ENCODE results near the gene RAD51B.

The RAD51B gene

DNA sequence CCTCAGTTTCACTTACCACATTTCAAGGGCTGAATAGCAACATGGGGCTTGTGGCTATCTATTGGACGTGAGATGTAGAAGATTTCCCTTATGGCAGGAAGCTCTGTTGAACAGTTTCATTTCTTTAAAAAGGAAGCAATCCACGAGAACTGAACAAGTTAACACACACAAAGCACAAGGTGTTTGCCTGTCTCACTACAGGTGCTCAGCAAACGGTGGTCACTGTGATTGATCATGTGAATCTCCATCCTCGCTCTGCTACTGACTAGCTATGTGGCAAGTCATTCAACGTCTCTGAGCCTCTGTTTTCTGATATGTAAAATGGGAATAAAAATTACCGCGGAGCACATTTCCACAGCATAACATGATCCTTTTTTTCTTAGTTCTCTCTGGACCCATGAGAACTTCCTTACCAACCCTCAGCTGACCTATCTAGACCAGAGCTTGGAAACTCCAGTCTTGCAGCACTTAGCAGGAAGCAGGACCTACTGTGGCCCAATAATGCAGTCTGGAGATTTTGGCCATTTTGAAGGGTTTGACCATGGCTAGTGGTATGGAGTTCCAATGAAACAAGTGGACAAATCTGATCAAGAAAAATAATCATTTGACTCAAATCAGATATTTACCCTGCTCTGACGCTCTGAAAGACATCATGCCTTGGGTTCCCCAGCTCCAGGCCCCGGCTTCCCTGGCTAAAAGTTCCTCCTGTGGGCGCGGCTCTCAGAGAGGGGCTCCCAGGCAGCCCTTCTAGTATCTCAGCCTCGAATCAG lies 694.4 kb downstream of the RAD51B start:
- peaks cover 61% of the 10 kb centered on the region for H3K4me1 ChIP-seq (ENCODE audit: control insufficient read depth, insufficient read depth, low read length)
- H3K27me3 ChIP-seq (replicated peaks; ENCODE audit: control insufficient read depth, insufficient read depth, low read length) = no peaks in the 10 kb centered on the region
- H3K4me3 ChIP-seq (ENCODE audit: low read length) = no peak overlapping the region
- H3K9me3 ChIP-seq (ENCODE audit: control insufficient read depth, low read length) = no peaks in the 10 kb centered on the region
- no peaks in the 10 kb centered on the region for H3K36me3 ChIP-seq (ENCODE audit: control insufficient read depth, insufficient read depth, low read length, severe bottlenecking)
- H3K9ac ChIP-seq (ENCODE audit: low read length) = no peak overlapping the region
- DNase-seq (ENCODE audit: low read depth) = no peak

DNA sequence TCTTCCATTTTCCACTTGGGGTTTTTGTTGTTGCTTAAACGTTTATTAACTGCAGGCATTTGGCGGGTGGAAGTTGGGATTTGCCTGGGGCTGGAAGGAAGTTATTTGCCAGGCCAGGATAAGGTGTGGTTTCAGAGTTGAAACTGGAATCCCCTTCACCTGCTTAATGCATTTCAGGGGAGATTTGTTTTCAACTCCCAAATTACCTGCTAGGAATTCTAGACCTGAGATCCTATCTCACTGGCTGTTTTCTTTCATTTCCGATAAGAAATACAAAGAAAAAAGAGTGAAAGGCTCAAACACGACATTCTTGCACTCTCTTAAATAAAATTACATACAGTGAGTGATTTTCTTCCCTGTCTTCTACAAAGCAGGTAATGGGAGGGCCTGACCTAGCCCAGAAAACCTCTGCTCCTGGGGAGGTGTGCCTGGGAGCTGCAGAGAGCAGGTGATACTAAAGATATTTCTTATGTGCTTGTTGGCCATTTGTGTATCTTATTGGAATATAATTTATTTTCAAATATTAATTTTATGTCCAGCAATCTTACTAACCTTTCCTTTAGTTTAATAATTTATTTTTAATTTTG lies 695.1 kb downstream of the RAD51B start:
- Histone ChIP-seq H3K9ac (ENCODE audit: low read length) (no peak overlapping the region), H3K4me1 (ENCODE audit: control insufficient read depth, insufficient read depth, low read length) (peaks cover 65% of the 10 kb centered on the region), H3K4me3 (ENCODE audit: low read length) (no peak overlapping the region), H3K27me3 (replicated peaks; ENCODE audit: control insufficient read depth, insufficient read depth, low read length) (no peaks in the 10 kb centered on the region), H3K9me3 (ENCODE audit: control insufficient read depth, low read length) (no peaks in the 10 kb centered on the region), H3K36me3 (ENCODE audit: control insufficient read depth, insufficient read depth, low read length, severe bottlenecking) (no peaks in the 10 kb centered on the region)
- DNase-seq (ENCODE audit: low read depth) = no peak

- Histone ChIP-seq H3K4me1 (ENCODE audit: control insufficient read depth, insufficient read depth, low read length) (peaks cover 58% of the 10 kb centered on the region), H3K27me3 (replicated peaks; ENCODE audit: control insufficient read depth, insufficient read depth, low read length) (no peaks in the 10 kb centered on the region), H3K36me3 (ENCODE audit: control insufficient read depth, insufficient read depth, low read length, severe bottlenecking) (no peaks in the 10 kb centered on the region), H3K9ac (ENCODE audit: low read length) (peak overlapping the region; percentile 58), H3K4me3 (ENCODE audit: low read length) (peak overlapping the region; percentile 67), H3K9me3 (ENCODE audit: control insufficient read depth, low read length) (no peaks in the 10 kb centered on the region)
- no peak for DNase-seq (ENCODE audit: low read depth)
Observed at GRCh38 chr14:68516342-68516741, 696.8 kb downstream of the RAD51B start.

GRCh38 chr14:68518166-68518565 lies 698.6 kb downstream of the RAD51B start:
- Histone ChIP-seq H3K36me3 (ENCODE audit: control insufficient read depth, insufficient read depth, low read length, severe bottlenecking) (no peaks in the 10 kb centered on the region), H3K4me3 (ENCODE audit: low read length) (no peak overlapping the region), H3K27me3 (replicated peaks; ENCODE audit: control insufficient read depth, insufficient read depth, low read length) (no peaks in the 10 kb centered on the region), H3K9ac (ENCODE audit: low read length) (no peak overlapping the region), H3K4me1 (ENCODE audit: control insufficient read depth, insufficient read depth, low read length) (peaks cover 64% of the 10 kb centered on the region), H3K9me3 (ENCODE audit: control insufficient read depth, low read length) (no peaks in the 10 kb centered on the region)
- DNase-seq (ENCODE audit: low read depth) = no peak

DNA sequence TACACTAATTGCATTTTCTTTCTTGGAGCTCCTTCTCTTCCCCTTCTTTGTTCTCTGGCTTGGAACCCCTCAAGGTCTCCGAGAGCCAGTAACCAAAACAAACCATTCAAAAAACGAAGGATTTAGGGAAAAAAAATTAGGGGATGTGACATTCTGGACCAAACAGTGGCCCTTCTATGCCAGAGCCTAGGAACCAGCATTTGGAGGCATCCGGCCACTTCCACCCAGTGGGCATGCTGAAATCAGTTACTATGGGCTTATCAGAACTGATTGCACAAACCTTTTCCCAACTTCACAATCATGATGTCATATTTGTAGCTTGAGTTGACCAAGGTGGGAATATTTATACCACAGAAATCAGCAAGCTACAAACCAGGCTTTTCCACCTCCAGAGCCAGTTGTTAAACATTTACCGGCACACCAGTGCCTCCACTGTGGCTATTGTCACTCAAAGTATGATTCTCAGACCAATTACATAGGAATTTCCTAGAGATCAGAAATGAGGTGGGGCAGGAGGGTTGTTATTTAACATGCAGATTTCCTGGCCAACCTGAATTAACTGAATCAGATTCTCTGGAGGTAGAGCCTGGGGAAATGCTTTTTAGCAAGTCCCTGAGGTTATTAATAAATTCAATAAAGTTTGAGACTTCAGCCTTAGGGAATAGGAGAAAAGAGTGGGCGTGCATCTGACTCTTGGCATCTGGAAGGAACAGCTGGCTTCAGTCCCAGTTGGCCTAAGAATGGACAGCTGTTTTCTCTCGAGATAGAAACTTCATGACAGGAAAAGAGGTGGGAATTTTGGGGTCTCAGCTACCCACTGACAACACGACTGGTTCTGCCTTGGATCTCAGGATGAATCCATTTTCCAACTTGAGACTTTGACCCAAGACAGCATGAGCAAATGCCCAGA lies 699.4 kb downstream of the RAD51B start:
- no peaks in the 10 kb centered on the region for H3K9me3 ChIP-seq (ENCODE audit: control insufficient read depth, low read length)
- H3K27me3 ChIP-seq (replicated peaks; ENCODE audit: control insufficient read depth, insufficient read depth, low read length) = no peaks in the 10 kb centered on the region
- H3K4me3 ChIP-seq (ENCODE audit: low read length) = peak overlapping the region; percentile 16
- no peak overlapping the region for H3K9ac ChIP-seq (ENCODE audit: low read length)
- peak; percentile 37 for DNase-seq (ENCODE audit: low read depth)
- H3K4me1 ChIP-seq (ENCODE audit: control insufficient read depth, insufficient read depth, low read length) = peaks cover 72% of the 10 kb centered on the region
- H3K36me3 ChIP-seq (ENCODE audit: control insufficient read depth, insufficient read depth, low read length, severe bottlenecking) = no peaks in the 10 kb centered on the region

DNA sequence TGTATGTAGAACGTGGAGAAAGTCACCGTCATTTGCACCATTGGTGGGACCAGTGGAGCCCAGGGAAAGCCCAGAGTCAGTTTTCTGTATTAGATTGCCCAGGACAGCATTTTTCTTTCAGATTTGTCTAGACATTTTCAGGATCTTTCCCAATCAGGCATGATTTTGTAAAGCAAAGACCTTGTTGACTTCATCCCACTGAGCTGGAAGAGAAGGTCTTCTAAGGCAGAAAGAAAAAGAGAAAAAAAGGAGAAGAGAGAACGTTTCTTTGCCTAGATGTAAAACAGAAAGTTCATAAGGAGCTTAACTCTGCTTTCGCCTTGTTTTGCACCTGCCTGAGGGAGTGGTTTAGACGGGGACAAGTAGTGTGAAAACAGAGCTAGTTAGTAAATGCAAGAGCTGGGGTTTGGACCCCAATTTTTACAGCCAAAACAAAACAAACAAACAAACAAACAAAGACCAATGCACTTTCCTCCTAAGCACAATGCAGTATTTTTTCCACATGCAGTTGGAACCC lies 700.1 kb downstream of the RAD51B start:
- Histone ChIP-seq H3K27me3 (replicated peaks; ENCODE audit: control insufficient read depth, insufficient read depth, low read length) (no peaks in the 10 kb centered on the region), H3K4me3 (ENCODE audit: low read length) (peak overlapping the region; percentile 16), H3K4me1 (ENCODE audit: control insufficient read depth, insufficient read depth, low read length) (peaks cover 79% of the 10 kb centered on the region), H3K9me3 (ENCODE audit: control insufficient read depth, low read length) (no peaks in the 10 kb centered on the region), H3K9ac (ENCODE audit: low read length) (no peak overlapping the region), H3K36me3 (ENCODE audit: control insufficient read depth, insufficient read depth, low read length, severe bottlenecking) (no peaks in the 10 kb centered on the region)
- DNase-seq (ENCODE audit: low read depth) = no peak

DNA sequence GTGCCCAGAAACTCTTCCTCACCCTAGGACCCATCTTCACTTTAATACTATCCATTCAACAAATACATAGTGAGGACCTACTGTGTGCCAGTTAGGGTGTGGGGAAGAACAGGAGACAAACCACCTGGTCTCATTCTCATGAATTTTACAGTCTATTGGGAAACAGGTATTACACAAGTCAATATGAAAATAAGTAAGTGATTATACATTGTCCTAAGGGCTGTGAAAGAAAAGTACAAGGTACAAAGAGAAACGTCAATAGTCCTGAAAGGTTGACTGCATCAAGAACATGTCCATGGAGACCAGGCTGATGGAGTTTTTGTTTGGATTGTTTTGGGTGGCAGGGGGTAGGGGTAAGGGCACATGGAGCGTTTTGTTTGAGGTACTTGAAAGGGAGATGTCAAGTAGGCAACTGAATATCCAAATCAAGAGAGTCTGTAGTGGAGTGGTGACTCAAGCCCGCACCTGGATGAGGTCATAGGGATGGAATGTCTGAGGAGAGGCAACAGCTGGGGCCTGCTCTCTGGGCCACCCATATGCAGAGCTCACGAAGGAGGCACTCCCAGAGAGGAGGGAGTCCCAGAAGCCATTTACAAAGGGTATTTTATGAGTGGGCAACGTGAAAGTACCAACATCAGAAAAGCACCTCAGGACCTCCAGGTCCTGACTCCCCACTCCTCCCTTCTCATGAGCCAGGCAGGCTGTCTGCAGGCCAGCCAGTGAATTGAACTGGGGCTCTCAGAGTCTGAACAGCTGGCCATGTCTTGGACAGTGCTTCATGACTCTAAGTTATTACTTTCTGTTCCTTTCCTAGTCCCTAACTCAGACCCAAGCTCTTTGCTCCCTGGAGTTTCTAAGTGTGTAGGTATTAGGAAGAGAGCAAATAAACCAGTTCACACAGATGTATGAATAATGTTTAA lies 701.3 kb downstream of the RAD51B start:
- no peak for DNase-seq (ENCODE audit: low read depth)
- peaks cover 80% of the 10 kb centered on the region for H3K4me1 ChIP-seq (ENCODE audit: control insufficient read depth, insufficient read depth, low read length)
- no peak overlapping the region for H3K4me3 ChIP-seq (ENCODE audit: low read length)
- H3K9ac ChIP-seq (ENCODE audit: low read length) = peak overlapping the region; percentile 65
- no peaks in the 10 kb centered on the region for H3K9me3 ChIP-seq (ENCODE audit: control insufficient read depth, low read length)
- H3K27me3 ChIP-seq (replicated peaks; ENCODE audit: control insufficient read depth, insufficient read depth, low read length) = no peaks in the 10 kb centered on the region
- H3K36me3 ChIP-seq (ENCODE audit: control insufficient read depth, insufficient read depth, low read length, severe bottlenecking) = no peaks in the 10 kb centered on the region

DNA sequence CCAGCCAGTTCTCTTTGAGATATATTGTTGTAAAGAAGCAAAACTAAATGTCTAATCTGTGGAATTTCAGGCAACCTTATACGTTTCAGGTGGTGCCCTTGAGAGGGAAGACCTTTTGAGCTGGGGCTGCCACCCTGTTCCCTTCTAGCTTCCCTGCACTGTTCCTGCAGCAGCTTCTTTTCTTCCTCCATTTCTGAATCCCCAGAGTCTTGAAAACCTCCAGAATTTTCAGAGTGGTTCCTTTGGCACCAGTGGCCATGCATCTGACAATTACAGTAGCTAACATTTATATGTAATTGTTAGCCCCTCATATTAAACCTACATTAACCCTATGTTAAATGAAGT lies 702.0 kb downstream of the RAD51B start:
- Histone ChIP-seq H3K9me3 (ENCODE audit: control insufficient read depth, low read length) (no peaks in the 10 kb centered on the region), H3K36me3 (ENCODE audit: control insufficient read depth, insufficient read depth, low read length, severe bottlenecking) (no peaks in the 10 kb centered on the region), H3K9ac (ENCODE audit: low read length) (peak overlapping the region; percentile 65), H3K4me3 (ENCODE audit: low read length) (no peak overlapping the region), H3K27me3 (replicated peaks; ENCODE audit: control insufficient read depth, insufficient read depth, low read length) (no peaks in the 10 kb centered on the region), H3K4me1 (ENCODE audit: control insufficient read depth, insufficient read depth, low read length) (peaks cover 75% of the 10 kb centered on the region)
- no peak for DNase-seq (ENCODE audit: low read depth)

DNA sequence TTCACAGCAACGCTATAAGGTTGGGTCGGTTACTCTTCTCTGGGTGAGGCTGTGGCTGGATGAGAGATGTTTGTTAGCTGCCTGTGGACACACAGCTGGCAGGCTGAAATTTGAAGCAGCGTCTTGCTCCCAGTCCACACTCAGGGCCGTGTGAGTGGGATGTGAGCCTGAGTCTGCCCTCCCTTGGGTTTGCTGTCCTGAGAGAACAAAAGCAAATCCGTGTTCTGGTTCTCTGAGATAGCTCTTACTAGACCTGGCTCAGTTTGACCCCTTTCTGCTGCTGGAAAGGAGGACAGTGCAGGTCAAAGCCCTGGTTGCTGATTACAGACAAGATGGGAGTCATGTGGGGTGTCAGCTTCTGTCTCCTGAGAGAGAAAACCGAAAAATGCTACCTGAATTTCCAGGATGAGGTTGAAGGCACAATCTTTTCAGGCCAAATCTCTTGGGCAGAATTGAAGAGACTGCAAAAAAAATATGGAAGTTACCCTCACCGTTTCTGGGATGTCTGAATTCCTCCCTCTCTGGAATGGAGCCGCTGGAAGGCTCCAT lies 702.5 kb downstream of the RAD51B start:
- H3K27me3 ChIP-seq (replicated peaks; ENCODE audit: control insufficient read depth, insufficient read depth, low read length) = no peaks in the 10 kb centered on the region
- peaks cover 70% of the 10 kb centered on the region for H3K4me1 ChIP-seq (ENCODE audit: control insufficient read depth, insufficient read depth, low read length)
- H3K4me3 ChIP-seq (ENCODE audit: low read length) = no peak overlapping the region
- no peak for DNase-seq (ENCODE audit: low read depth)
- H3K36me3 ChIP-seq (ENCODE audit: control insufficient read depth, insufficient read depth, low read length, severe bottlenecking) = no peaks in the 10 kb centered on the region
- H3K9ac ChIP-seq (ENCODE audit: low read length) = peak overlapping the region; percentile 65
- H3K9me3 ChIP-seq (ENCODE audit: control insufficient read depth, low read length) = no peaks in the 10 kb centered on the region

- DNase-seq (ENCODE audit: low read depth) = peak; percentile 85
- no peak overlapping the region for H3K4me3 ChIP-seq (ENCODE audit: low read length)
- no peaks in the 10 kb centered on the region for H3K27me3 ChIP-seq (replicated peaks; ENCODE audit: control insufficient read depth, insufficient read depth, low read length)
- peak overlapping the region; percentile 65 for H3K9ac ChIP-seq (ENCODE audit: low read length)
- H3K36me3 ChIP-seq (ENCODE audit: control insufficient read depth, insufficient read depth, low read length, severe bottlenecking) = no peaks in the 10 kb centered on the region
- no peaks in the 10 kb centered on the region for H3K9me3 ChIP-seq (ENCODE audit: control insufficient read depth, low read length)
- H3K4me1 ChIP-seq (ENCODE audit: control insufficient read depth, insufficient read depth, low read length) = peaks cover 67% of the 10 kb centered on the region
Observed at GRCh38 chr14:68522510-68523325, 703.1 kb downstream of the RAD51B start.
